GM10266 (cell line): ENCODE data around the gene MOB3B.
"Not testable (repeated sequence)": the region's sequence is repeated elsewhere in the genome, so short reads cannot be mapped to it uniquely, and the experiment has no call there.

Experiments
- DNase-seq: peaks from one replicate; pipeline ENCODE4 v3.0.0; 2012; ENCODE audit errors: extremely low spot score
- TF ChIP-seq, protein P1 (sequence below): IDR thresholded peaks from 2 replicates; pipeline ENCODE4 v1.5.1; 2012; ENCODE audit warnings: mild to moderate bottlenecking, low read depth; ENCODE audit not compliant: control insufficient read depth, insufficient read depth; ENCODE audit errors: missing control alignments

The MOB3B gene

GRCh38 chr9:27423915-27424710 lies 105.5 kb downstream of the MOB3B start:
- DNase-seq, result no peak
- TF ChIP-seq, protein P1, sequence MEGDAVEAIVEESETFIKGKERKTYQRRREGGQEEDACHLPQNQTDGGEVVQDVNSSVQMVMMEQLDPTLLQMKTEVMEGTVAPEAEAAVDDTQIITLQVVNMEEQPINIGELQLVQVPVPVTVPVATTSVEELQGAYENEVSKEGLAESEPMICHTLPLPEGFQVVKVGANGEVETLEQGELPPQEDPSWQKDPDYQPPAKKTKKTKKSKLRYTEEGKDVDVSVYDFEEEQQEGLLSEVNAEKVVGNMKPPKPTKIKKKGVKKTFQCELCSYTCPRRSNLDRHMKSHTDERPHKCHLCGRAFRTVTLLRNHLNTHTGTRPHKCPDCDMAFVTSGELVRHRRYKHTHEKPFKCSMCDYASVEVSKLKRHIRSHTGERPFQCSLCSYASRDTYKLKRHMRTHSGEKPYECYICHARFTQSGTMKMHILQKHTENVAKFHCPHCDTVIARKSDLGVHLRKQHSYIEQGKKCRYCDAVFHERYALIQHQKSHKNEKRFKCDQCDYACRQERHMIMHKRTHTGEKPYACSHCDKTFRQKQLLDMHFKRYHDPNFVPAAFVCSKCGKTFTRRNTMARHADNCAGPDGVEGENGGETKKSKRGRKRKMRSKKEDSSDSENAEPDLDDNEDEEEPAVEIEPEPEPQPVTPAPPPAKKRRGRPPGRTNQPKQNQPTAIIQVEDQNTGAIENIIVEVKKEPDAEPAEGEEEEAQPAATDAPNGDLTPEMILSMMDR, result no peak

DNA sequence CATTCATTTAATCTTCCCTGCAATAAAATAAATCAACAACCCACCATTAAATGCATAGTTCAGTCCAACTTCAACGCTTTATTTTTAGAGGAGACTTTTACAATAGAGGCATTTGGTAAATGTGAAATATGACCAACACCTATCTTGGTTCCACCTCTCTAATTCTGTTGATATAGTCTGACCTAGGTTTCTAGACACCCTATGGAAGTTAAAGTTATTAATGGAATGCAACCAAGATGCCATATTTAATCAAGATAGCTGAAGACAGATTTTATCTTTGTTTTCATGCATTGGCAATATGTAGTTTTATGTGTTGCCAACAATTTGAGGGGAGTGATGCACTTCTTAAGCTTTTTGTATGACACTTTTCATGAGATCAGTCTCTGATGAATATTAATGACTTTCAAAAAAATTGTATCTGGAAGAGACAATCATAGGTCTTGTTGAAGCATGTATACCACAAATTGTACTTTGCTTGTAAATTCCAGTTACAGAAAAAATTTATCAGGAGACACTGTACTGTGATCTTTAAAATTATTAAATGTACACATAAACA lies 107.3 kb downstream of the MOB3B start:
- TF ChIP-seq, protein P1, result no peak
- DNase-seq, result no peak

DNA sequence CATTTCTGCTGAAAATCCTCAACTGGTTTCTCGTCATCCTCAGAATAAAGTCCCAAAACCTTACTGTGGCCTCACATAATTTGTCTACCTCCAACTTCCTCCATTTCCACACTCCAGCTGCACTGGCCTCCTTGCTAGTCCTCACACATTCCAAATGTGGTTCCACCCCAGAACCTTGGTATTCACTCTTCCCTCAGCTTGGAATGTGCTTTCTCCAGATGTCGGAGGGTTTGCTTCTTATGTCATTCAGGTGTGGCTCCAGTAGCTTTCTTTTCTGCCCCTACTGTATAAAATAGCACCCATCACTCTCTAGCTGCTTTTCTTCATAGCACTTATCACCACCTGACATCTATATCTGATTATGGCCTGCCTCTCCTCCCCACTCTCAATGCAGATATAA lies 108.0 kb downstream of the MOB3B start:
- no peak for DNase-seq
- TF ChIP-seq, protein P1, result no peak

DNA sequence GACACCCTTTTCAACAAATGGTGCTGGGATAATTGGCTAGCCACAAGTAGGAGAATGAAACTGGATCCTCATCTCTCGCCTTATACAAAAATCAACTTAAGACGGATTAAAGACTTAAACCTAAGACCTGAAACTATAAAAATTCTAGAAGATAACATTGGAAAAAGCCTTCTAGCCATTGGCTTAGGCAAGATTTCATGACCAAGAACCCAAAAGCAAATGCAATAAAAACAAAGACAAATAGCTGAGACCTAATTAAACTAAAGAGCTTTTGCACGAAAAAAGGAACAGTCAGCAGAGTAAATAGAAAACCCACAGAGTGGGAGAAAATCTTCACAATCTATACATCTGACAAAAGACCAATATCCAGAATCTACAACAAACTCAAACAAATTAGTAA lies 110.1 kb downstream of the MOB3B start:
- not testable (repeated sequence) for DNase-seq

GRCh38 chr9:27414220-27414761 lies 115.3 kb downstream of the MOB3B start:
- TF ChIP-seq, protein P1, result no peak
- DNase-seq, result no peak

- TF ChIP-seq, protein P1, result no peak
- no peak for DNase-seq
These were observed 115.9 kb downstream of the MOB3B start for GRCh38 chr9:27413511-27414219.

DNA sequence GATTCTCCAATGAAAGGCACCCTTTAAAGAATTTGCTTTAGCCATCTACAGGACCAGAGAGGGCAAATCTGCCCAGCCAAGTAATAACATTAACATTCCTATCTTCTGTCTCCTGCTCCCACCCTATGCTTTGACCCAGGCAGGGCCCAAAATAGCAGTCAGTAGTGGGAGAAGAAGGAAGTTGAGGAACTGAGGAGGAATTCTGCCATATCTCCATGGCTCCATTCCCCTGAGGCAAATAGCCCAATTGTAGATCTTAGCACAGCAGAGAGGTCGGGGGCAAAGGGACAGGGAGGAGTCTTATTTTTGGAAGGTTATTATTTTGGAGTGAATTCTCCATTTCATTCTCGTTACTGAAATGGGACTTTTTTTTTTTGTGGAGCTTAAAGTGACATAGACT lies 116.7 kb downstream of the MOB3B start:
- no peak for DNase-seq
- TF ChIP-seq, protein P1, result no peak
